B cell (primary cell): ENCODE results near the gene RHOBTB3.

Experiments used
- CTCF ChIP-seq: fragments of 200-600 bp; IDR thresholded peaks from one replicate; pipeline ENCODE4 v1.8.0; 2022; ENCODE audit warnings: antibody characterized with exemption, mild to moderate bottlenecking
- EZH2 ChIP-seq: IDR thresholded peaks from 2 replicates; pipeline ENCODE4 v1.6.1; 2012; ENCODE audit warnings: borderline replicate concordance, low read depth, mild to moderate bottlenecking, moderate library complexity, low read length; ENCODE audit not compliant: insufficient read depth, poor library complexity, severe bottlenecking

- TF ChIP-seq CTCF, result no peak
- TF ChIP-seq EZH2, result no peak
These were observed 104.7 kb downstream of the RHOBTB3 start for GRCh38 chr5:95835682-95836385.
